Esophagus muscularis mucosa (tissue), 4 donors: ENCODE results near the gene WNT5B. TPM values are rescaled to one million over a fixed set of nuclear protein-coding genes. Genes with fewer than 3 reads are reported as not detected.

ENCODE experiments used
- DNase-seq: peaks from one replicate; pipeline ENCODE4 v3.0.0-alpha.2; 2017; ENCODE audit errors: extremely low spot score
- H3K27ac ChIP-seq, 4 donors: fragments of 200-600 bp; sonication (generic); replicated peaks in 1 of 4; 1 replicate in 3 of 4; 2 replicates in 1 of 4; pipeline ENCODE4 v1.5.1; 2016 to 2019; ENCODE audit warnings: mild to moderate bottlenecking in 1 of 4
- H3K27me3 ChIP-seq, 4 donors: fragments of 200-600 bp; sonication (generic); one replicate each; pipeline versions ENCODE4 v1.5.1 to v1.6.0; 2016 to 2019
- H3K36me3 ChIP-seq, 4 donors: fragments of 200-600 bp; sonication (generic); one replicate each; pipeline ENCODE4 v1.5.1; 2016 to 2019
- H3K4me1 ChIP-seq, 4 donors: fragments of 200-600 bp; sonication (generic); one replicate each; pipeline ENCODE4 v1.5.1; 2016 to 2019
- H3K4me3 ChIP-seq, 4 donors: fragments of 200-600 bp; sonication (generic); 1 replicate in 2 of 4; 2 replicates in 2 of 4; pipeline ENCODE4 v1.5.1; 2016 to 2019; ENCODE audit warnings: mild to moderate bottlenecking in 4 of 4, moderate library complexity in 1 of 4
- H3K9me3 ChIP-seq, 4 donors: fragments of 200-600 bp; sonication (generic); 1 replicate in 3 of 4; 2 replicates in 1 of 4; pipeline ENCODE4 v1.5.1; 2016 to 2019
- EP300 ChIP-seq: sonication (generic); formaldehyde crosslinking; IDR thresholded peaks from one replicate; pipeline ENCODE4 v1.6.1; 2017; ENCODE audit warnings: antibody characterized with exemption
- POLR2A ChIP-seq: fragments of 450-650 bp; IDR thresholded peaks from one replicate; pipeline ENCODE4 v1.6.1; 2017; ENCODE audit warnings: antibody characterized with exemption, moderate library complexity, mild to moderate bottlenecking, low read depth
- POLR2AphosphoS5 ChIP-seq, 2 donors: sonication (generic); formaldehyde crosslinking; IDR thresholded peaks; one replicate each; pipeline ENCODE4 v1.6.1; 2017; ENCODE audit warnings: antibody characterized with exemption in 2 of 2
- WGBS: methylation state at CpG from one replicate; pipeline ENCODE4 v1.1.5; 2018; 5-methylcytosine and 5-hydroxymethylcytosine counted together
- intact Hi-C: fragments of 100-400 bp; cut with DNase I; formaldehyde crosslinking; loops from one replicate; pipeline ENCODE4 v1.15.1; 2023
- total RNA-seq, 4 donors: library from RNA; depleted of rRNA; stranded (reverse); fragments of >200 nt; gene quantifications; one replicate each; pipeline versions ENCODE4 v1.1.0 to v1.2.1, GENCODE V29; 2016
- TF ChIP-seq, protein P1 (sequence below), 3 experiments: fragments of 200-600 bp in 2 of 3; fragments of 450-650 bp in 1 of 3; sonication (generic) in 2 of 3; IDR thresholded peaks; one replicate each; pipeline ENCODE4 v1.5.1; 2017 to 2019; ENCODE audit warnings: antibody characterized with exemption in 3 of 3, mild to moderate bottlenecking in 2 of 3, moderate library complexity in 1 of 3

The WNT5B gene
- total RNA-seq, 4 donors from 2014 or later: 33.5 to 112 (median 53.5) TPM

DNA sequence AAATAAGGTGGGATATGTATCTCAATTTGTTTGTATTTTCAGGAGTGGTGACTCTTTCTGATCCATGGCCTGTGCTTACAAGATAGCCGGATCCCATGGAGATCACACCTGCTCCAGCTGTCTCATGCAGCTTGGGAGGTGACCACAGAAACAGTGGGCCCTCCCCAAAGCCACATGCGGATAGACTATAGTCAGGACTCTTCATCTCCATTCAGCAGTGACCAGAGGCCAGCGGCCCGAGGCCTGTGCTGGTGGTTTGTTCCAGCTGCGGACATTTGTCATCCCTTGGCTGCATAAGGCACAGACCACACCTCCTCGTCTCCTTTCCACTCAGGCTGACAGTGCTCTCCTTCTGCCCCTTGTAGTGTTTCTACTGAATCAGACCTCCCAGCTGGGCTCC lies 14.7 kb upstream of the WNT5B start:
- Histone ChIP-seq H3K27ac (no peak overlapping the region), H3K4me1 (peaks cover 0 to 18% (median 8%) of the 10 kb centered on the region in 4 donors), H3K9me3 (no peaks in the 10 kb centered on the region), H3K27me3 (no peaks in the 10 kb centered on the region), H3K36me3 (no peaks in the 10 kb centered on the region), H3K4me3 (no peak overlapping the region)
- intact Hi-C loops: no loop called here
- DNase-seq: no peak
- TF ChIP-seq EP300 (no peak), POLR2AphosphoS5 (IDR thresholded peaks at IDR 0.05) (no peak), POLR2A (no peak)
- TF ChIP-seq, protein P1, sequence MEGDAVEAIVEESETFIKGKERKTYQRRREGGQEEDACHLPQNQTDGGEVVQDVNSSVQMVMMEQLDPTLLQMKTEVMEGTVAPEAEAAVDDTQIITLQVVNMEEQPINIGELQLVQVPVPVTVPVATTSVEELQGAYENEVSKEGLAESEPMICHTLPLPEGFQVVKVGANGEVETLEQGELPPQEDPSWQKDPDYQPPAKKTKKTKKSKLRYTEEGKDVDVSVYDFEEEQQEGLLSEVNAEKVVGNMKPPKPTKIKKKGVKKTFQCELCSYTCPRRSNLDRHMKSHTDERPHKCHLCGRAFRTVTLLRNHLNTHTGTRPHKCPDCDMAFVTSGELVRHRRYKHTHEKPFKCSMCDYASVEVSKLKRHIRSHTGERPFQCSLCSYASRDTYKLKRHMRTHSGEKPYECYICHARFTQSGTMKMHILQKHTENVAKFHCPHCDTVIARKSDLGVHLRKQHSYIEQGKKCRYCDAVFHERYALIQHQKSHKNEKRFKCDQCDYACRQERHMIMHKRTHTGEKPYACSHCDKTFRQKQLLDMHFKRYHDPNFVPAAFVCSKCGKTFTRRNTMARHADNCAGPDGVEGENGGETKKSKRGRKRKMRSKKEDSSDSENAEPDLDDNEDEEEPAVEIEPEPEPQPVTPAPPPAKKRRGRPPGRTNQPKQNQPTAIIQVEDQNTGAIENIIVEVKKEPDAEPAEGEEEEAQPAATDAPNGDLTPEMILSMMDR (IDR thresholded peaks at IDR 0.05): no peak
- WGBS: 94% methylated on average over 6 of the region's 6 CpGs

DNA sequence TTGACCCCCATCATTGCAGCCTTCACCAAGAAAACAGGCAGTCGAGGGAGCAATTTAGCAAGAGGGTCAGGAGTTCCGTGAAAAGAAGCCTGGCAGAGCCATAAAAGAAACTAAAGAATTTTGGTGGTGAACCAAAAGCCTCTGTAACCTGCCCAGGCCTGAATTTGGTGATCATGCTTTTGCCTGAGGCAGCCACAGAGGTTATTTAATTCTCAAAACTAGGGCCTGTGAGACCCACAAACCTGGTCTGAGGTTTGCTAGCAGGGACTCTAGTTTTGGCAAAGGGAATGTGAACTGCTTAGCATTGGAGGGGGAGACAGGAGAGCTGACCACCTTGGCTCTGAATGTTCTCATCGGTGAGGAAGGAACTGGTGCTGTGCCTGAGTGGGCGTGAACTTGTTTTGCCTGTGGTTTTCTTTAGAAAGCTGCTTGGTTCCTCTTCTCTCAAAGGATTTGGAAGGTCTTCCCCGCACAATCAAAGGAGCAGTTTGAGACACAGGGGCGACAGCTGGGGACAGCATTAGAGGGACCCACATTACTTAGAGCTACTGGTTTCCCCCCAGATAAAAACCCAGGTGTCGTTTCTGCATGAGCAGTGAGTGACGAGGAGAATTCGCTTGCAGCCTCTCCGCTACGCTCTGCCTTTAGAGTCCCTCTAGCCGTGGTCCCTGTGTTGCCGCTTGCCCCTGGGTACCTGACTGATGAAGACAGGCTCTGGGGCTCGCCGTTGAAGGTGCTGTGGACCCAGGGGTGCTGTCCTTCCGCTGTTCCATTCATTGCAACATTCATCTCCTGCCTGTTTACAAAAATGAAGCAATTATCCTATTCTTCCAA lies 12.6 kb upstream of the WNT5B start:
- DNase-seq: no peak
- intact Hi-C loops: loop anchor here (5.0 kb wide), 1 partner anchor 66 kb away; no protein-coding TSS in a partner anchor
- Histone ChIP-seq H3K36me3 (no peaks in the 10 kb centered on the region), H3K27ac (no peak overlapping the region), H3K4me1 (peaks cover 0 to 15% (median 6%) of the 10 kb centered on the region in 4 donors), H3K9me3 (no peaks in the 10 kb centered on the region), H3K27me3 (no peaks in the 10 kb centered on the region), H3K4me3 (no peak overlapping the region)
- 78% methylated on average over 15 of the region's 16 CpGs for WGBS
- TF ChIP-seq POLR2A: no peak
- TF ChIP-seq EP300: no peak
- TF ChIP-seq, protein P1 (IDR thresholded peaks at IDR 0.05): no peak
- no peak for TF ChIP-seq POLR2AphosphoS5 (IDR thresholded peaks at IDR 0.05)

DNA sequence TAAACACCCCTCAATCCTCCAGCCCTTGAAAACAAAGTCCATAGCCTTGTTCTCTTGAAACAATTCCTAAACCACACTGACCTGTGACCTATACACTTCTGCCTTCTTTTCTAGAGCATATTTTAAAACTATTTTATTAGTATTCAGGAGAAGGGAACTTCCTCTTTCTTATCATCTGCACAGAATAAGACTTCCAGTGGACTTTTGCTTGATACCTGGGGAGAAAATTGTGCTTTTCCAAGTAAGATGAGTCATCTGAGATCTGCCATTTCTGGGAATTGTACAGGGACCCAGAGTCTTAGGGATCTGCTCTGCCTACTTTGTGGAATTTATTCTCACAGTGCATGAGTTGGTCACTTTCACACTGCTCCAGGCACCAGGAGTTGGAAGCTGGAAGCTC lies 10.5 kb upstream of the WNT5B start:
- Histone ChIP-seq H3K27me3 (no peaks in the 10 kb centered on the region), H3K27ac (no peak overlapping the region), H3K36me3 (no peaks in the 10 kb centered on the region), H3K4me3 (no peak overlapping the region), H3K4me1 (peaks cover 0 to 4% (median 0%) of the 10 kb centered on the region in 4 donors), H3K9me3 (no peaks in the 10 kb centered on the region)
- DNase-seq: no peak
- intact Hi-C loops: loop anchor here (5.0 kb wide), 1 partner anchor 64 kb away; no protein-coding TSS in a partner anchor
- TF ChIP-seq POLR2AphosphoS5 (IDR thresholded peaks at IDR 0.05) (no peak), POLR2A (no peak), EP300 (no peak)
- TF ChIP-seq, protein P1 (IDR thresholded peaks at IDR 0.05): no peak

DNA sequence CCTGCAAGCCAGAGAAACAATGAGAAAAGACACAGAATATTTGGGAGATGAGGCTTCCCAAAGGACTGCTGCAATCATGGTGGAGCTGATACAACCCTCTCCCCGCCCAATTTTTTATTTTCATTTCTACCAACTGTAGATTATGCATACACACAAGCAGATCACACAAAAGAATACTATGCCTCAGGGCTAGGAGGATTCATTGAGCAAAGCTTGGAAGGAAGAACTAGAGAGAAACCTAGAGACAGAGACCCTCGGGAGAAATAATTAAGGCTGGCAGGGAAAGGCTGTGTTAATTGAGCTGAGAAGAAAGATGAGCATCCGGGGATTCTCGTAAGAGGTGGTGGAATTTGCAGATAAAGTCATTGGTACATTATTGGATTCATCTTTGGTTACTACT lies 9.9 kb upstream of the WNT5B start:
- TF ChIP-seq POLR2AphosphoS5 (IDR thresholded peaks at IDR 0.05) (no peak), POLR2A (no peak)
- no peak overlapping the region for H3K4me3 ChIP-seq
- H3K27me3 ChIP-seq: no peaks in the 10 kb centered on the region
- intact Hi-C loops: loop anchor here (5.0 kb wide), 1 partner anchor 63 kb away; no protein-coding TSS in a partner anchor
- H3K9me3 ChIP-seq: no peaks in the 10 kb centered on the region
- H3K4me1 ChIP-seq: peaks cover 0 to 4% (median 0%) of the 10 kb centered on the region in 4 donors
- no peak for DNase-seq
- no peaks in the 10 kb centered on the region for H3K36me3 ChIP-seq
- no peak overlapping the region for H3K27ac ChIP-seq
- WGBS: 83% methylated on average over 4 of the region's 4 CpGs

DNA sequence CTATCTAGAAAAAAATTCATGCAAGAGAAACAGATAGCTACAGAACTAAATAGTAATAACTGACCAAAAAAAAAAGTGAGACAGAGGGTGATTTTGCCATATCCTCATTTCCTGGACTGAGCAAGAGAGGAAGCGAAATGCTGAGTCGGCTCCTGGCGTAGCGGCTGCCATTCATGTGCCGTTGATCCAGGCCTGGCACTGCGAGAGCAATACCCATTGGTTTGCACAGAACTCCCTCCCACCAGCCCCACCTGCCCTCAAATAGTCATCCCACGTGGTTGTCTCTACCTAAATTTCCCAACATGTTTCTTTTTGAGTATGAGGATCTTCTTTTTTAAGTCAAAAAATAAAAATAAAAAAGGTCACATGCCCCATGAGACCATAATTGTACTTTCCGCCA lies 9.4 kb upstream of the WNT5B start:
- no peak overlapping the region for H3K4me3 ChIP-seq
- H3K27me3 ChIP-seq: no peaks in the 10 kb centered on the region
- H3K27ac ChIP-seq: no peak overlapping the region
- peaks cover 0 to 4% (median under 1%) of the 10 kb centered on the region in 4 donors for H3K4me1 ChIP-seq
- WGBS: 73% methylated on average over 8 of the region's 8 CpGs
- H3K36me3 ChIP-seq: no peaks in the 10 kb centered on the region
- intact Hi-C loops: loop anchor here (5.0 kb wide), 1 partner anchor 63 kb away; no protein-coding TSS in a partner anchor
- DNase-seq: no peak
- H3K9me3 ChIP-seq: no peaks in the 10 kb centered on the region
- TF ChIP-seq POLR2AphosphoS5 (IDR thresholded peaks at IDR 0.05): peak in 1 of 2 donors; percentile 10
- no peak for TF ChIP-seq POLR2A
